GM10847 (cell line): ENCODE data around the gene HLA-B.

ENCODE experiments used
- POLR2A ChIP-seq: IDR thresholded peaks from 2 replicates; pipeline ENCODE4 v1.6.1; 2011; ENCODE audit not compliant: insufficient read length; ENCODE audit errors: extremely low read depth

The HLA-B gene

GRCh38 chr6:31339210-31339609 lies 17.8 kb downstream of the HLA-B start:
- TF ChIP-seq POLR2A, result no peak

GRCh38 chr6:31336896-31337496 lies 20.0 kb downstream of the HLA-B start:
- no peak for TF ChIP-seq POLR2A

DNA sequence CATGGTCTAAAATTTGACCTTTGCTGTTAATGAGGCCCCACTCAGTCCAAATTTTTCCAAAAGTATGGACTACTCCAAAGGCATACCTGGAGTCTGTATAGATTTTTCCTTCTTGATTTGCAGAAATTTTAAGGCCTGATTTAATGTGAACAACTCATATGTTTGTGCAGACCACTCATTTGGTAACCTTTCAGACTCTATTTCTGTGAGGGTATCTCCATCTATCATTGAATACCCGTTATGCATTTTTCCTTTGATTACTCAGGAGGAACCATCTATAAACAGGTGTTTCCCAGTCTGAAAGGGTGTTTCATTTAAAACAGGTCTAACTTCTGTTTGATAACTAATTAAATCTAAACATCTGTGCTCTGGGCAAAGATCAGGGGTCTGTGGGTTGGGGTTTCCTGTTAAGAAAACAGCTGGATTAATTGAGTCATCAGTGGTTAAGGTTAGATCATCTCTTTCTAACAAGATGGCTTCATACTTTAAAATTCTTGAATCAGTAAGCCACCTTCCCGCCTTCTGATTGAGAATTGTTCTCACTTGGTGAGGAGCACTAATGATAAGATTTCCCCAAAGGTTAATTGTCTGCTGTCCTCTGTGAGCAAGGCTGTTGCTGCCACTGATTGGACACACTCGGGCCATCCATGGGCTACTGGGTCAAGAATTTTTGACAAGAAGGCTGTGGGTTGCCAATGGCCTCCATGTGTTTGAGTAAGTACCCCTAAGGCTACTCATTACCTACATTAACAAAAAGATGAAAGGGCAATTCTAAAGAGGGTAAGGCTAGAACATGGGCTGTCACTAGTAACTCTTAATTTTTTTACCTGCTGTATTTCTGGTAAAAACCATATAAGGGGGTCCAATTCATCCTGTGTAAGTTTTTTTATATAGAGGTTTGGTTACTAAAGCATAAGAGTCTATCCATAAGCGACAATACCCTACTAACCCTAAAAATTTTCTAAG lies 24.1 kb downstream of the HLA-B start:
- TF ChIP-seq POLR2A, result no peak

DNA sequence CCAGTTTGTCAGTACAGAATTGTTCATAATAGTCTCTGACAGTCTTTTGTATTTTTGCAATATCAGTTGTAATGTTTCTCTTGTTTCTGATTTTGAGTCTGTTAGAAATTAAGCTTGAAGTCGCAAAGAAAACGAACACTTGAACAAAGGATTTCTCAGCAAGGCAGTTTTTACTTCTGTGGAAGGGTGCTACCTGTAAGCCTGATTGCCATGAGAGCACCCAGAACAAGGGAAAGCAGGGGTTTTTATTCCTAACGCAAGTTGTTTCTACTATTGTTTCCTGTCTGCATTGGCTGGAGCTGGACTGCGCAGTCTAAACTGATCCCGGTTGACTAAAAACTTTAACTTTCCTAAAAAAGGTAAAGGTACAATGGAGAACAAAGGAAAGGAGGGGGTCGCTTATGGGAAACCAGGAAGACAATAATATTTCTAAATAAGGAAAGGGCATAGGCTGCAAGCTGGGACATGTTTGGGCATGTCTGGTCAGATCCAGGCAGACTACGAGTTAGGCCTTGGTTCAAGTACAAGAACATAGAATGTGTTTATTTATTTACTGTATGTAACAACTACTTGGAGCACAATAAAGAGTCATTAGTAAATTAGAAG lies 28.5 kb downstream of the HLA-B start:
- TF ChIP-seq POLR2A, result no peak

- no peak for TF ChIP-seq POLR2A
These were observed 35.2 kb downstream of the HLA-B start for GRCh38 chr6:31321820-31322219.

GRCh38 chr6:31321005-31321707 lies 35.8 kb downstream of the HLA-B start:
- no peak for TF ChIP-seq POLR2A

- no peak for TF ChIP-seq POLR2A
These were observed 39.9 kb downstream of the HLA-B start for GRCh38 chr6:31317036-31317435.

- no peak for TF ChIP-seq POLR2A
These were observed 47.3 kb downstream of the HLA-B start for GRCh38 chr6:31309641-31310040.

GRCh38 chr6:31308845-31309175 lies 48.2 kb downstream of the HLA-B start:
- no peak for TF ChIP-seq POLR2A

- no peak for TF ChIP-seq POLR2A
These were observed 48.7 kb downstream of the HLA-B start for GRCh38 chr6:31308050-31308844.

DNA sequence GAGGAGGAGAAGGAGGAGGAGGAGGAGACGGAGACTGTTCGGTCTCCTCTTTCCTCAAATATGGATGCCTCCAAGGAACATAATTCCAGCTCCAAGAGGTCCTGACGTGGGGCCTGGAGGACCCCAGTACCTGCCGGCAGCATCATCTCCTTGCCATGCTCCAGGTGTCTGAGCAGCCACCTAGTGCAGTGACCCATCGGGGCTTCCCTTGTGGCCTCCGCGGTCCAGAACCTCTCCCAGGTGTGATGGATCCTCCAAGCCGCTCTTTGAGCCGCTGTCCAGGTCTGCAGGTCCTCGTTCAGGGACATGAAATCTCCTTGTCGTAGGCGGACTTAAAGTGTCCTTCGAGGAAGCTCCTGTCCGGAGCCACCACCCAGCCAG lies 49.3 kb downstream of the HLA-B start:
- no peak for TF ChIP-seq POLR2A

GRCh38 chr6:31305703-31306219 lies 51.2 kb downstream of the HLA-B start:
- no peak for TF ChIP-seq POLR2A

- TF ChIP-seq POLR2A, result no peak
These were observed 52.3 kb downstream of the HLA-B start for GRCh38 chr6:31304683-31305082.
